ENCODE measurements around the gene CRELD2.

CRELD2 gene

DNA sequence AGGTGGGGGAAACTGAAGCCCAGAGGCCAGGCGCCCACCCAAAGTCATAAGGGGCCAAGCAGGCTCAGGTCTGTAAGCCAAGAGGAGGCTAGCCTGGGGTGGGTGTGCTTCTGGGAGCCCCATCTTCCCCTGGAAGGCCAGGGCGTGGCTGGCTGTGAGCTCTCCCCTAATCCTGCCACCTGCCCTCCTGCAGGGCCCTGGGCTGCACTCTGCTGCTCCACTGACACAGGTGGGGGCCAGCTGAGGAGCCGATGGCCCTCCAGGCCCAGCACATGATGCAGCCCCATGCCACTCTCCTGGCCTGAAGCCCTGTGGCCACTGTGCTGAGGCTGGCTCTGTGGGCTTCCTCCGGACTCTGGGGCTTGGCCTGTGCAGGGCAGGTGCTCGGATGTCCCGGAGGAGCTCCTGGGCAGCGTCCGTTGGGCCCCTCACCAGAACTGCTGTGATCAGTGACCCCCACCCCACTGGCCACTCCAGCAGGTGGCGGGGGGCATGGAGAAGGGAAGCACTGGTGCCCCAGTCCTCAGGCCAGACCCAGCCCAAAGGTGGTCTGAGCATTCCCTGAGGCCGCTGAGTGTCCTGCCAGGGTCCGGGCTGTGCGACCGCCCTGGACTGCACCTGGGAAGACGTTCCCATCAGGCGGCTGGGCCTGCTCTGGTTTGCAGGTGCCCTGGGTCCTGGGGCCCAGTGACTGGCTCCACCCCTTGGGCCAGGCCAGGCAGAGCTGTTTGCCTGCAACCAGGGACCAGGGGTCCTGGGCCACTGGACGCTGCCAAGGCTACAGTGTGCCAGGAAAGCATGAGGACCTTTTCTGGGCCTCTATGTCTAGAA lies 50.6 kb downstream of the CRELD2 start:
- no peak for DNase-seq (ENCODE audit: low spot score)

GRCh38 chr22:49969751-49970527 lies 51.5 kb downstream of the CRELD2 start:
- no peak for DNase-seq (ENCODE audit: low spot score)

- DNase-seq (ENCODE audit: low spot score) = peak; percentile 90
Observed at GRCh38 chr22:49970528-49971231, 52.2 kb downstream of the CRELD2 start.

- peak; percentile 49 for DNase-seq (ENCODE audit: low spot score)
Observed at GRCh38 chr22:49971232-49972162, 53.1 kb downstream of the CRELD2 start.

DNA sequence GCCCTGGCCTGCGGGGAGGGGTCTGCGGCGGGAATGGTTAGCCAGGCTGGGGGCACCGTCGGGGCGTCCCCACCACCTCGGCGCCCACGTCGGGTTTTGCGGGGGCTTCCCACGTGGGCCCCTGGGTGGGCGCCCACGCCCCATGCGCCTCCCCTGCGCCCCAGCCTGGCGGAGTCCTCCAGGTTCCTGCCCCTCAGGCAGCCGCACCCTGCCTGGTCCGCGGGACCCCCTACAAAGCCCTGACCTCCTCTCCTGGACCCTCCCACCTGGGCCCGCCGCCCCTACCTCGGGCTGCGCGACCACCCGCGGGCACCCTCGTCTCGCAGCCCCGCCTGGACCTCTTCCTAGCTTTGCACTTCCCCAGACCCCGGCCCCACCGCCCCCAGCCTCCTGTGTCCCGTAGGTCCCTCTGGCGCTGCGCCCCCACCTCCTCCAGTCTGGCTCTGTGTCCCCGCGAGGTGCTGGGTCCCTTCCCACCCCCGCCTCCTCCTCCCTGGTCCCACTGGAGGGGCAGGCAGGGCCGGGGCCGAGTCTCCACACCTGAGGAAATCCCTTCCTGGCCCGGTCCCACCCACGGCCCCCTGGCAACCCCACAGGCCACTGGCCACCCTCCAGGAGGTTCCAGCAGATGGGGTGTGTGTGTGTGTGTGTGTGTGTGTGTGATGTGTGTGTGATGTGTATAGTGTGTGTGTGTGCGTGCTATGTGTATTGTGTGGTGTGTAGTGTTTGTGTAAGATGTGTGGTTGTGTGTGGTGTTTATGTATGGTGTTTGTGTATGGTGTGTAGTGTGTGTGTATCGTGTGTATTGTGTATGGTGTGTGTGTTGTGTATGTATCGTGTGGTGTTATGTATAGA lies 54.0 kb downstream of the CRELD2 start:
- no peak for DNase-seq (ENCODE audit: low spot score)

GRCh38 chr22:49973018-49973961 lies 54.9 kb downstream of the CRELD2 start:
- peak; percentile 38 for DNase-seq (ENCODE audit: low spot score)

- no peak for DNase-seq (ENCODE audit: low spot score)
Observed at GRCh38 chr22:49975543-49976389, 57.3 kb downstream of the CRELD2 start.

DNA sequence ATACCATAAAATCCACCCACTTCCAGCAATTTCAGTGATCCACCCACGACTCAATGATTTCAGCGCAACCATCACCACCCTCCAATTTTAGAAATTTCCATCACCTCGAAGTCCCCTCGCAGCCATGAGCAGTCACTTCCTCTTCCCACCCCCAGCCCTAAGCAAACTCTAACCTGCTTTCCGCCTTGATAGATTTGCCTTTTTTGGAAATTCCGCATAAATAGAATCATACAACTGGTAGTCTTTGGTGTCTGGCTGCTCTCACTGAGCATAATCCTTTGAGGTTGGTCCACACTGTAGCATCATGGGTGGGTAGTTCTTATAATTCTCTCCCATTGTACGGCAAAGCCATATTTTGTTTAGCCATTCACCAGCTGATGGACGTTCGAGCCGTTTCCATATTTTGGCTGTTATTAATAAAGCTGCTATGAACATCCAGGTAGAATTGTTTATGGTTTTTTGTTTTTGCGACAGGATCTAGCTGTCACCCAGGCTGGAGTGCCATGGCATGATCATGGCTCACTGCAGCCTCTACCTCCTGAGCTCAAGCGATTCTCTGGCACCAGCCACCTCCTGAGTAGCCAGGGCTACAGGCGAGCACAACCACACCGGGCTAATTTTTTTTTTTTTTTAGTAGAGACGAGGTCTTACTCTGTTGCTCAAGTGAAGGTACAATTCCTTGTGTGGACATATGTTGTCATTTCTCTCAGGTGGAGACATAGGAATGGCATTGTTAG lies 58.2 kb downstream of the CRELD2 start:
- DNase-seq (ENCODE audit: low spot score) = peak; percentile 73
